ENCODE data around the gene GIPC1. TPM values are rescaled to one million over a fixed set of nuclear protein-coding genes. Genes with fewer than 3 reads are reported as not detected.

Gene GIPC1
- total RNA-seq, 1 experiment from 2014 or later, result 103 TPM

- TF ChIP-seq EGR1 (IDR thresholded peaks at IDR 0.05; ENCODE audit: low read depth), result peak; percentile 97
- TF ChIP-seq POLR2A (IDR thresholded peaks at IDR 0.05; ENCODE audit: borderline replicate concordance, extremely low read depth, insufficient read depth, insufficient read length), result peak; percentile 96
- TF ChIP-seq CEBPB (IDR thresholded peaks at IDR 0.05; ENCODE audit: low read depth), result no peak
- peak; percentile 93 for TF ChIP-seq SP1 (IDR thresholded peaks at IDR 0.05; ENCODE audit: low read depth)
- peak; percentile 63; the same call in 1 of the 2 replicates for TF ChIP-seq MAX (IDR thresholded peaks at IDR 0.05)
- peak; percentile 98 for TF ChIP-seq POLR2AphosphoS5 (IDR thresholded peaks at IDR 0.05; ENCODE audit: low read depth, low read length)
- Histone ChIP-seq H2AFZ (ENCODE audit: low read depth, low read length, poor library complexity, severe bottlenecking) (no peak within 1 kb of the TSS), H3K9me2 (ENCODE audit: insufficient read depth) (no peaks in the 10 kb centered on the region), H3K4me2 (ENCODE audit: low read length) (peak within 1 kb of the TSS; percentile 80), H3K79me2 (ENCODE audit: insufficient read depth, low read length) (peaks cover 47% of the 10 kb centered on the region), H3K36me3 (ENCODE audit: control insufficient read depth in 1 of 2, insufficient read depth in 2 of 2, low read length in 2 of 2) (0 out of 4 replicates have a peak, but pooled peaks cover 0 to 2% of the 10 kb centered on the region in 2 experiments), H3K27me3 (ENCODE audit: insufficient read depth, low read length) (no peaks in the 10 kb centered on the region), H3K4me1 (ENCODE audit: control insufficient read depth in 1 of 2, insufficient read depth in 2 of 2, low read length in 2 of 2) (peaks cover 11 to 43% of the 10 kb centered on the region in 2 experiments), H3K4me3 (replicated peaks in 1 of 2; ENCODE audit: low read depth in 1 of 2, low read length in 2 of 2) (peak within 1 kb of the TSS; percentile 84 to 99), H3K27ac (ENCODE audit: low read depth, low read length) (peak within 1 kb of the TSS; percentile 72), H4K20me1 (ENCODE audit: insufficient read depth) (0 out of 2 replicates have a peak, but pooled peaks cover 5% of the 10 kb centered on the region), H3K9me3 (ENCODE audit: control insufficient read depth in 1 of 2, insufficient read depth in 1 of 2, low read depth in 1 of 2, low read length in 2 of 2) (no peaks in the 10 kb centered on the region), H3K9ac (ENCODE audit: low read length) (peak within 1 kb of the TSS; percentile 80)
- ChIA-PET CTCF (no interaction called here), POLR2A (interaction anchor here (1.0 to 2.2 kb wide), 2 partner anchors 10 to 16 kb away, joined by 3 to 9 read pairs; partner anchors contain the start of gene DNAJB1), RAD21 (ENCODE audit: low non-redundant PET in 1 of 2, low total read pairs in 2 of 2, uncharacterized antibody in 2 of 2, unreplicated experiment in 2 of 2) (no interaction called here)
- DNase-seq (ENCODE audit: low read depth, low spot score), result peak; percentile 100
- intact Hi-C loops (cut with micrococcal nuclease), result no loop called here
- BruUV-seq (replicated peaks), result TSS peak; percentile 76
- ATAC-seq, result peak; percentile 97
These were observed 33.5 kb upstream of the GIPC1 start, which contains the start of gene TECR for GRCh38 chr19:14529254-14530004. TECR (plus strand) TSS chr19:14529594; CDS start chr19:14529697, 103 bp downstream.

- RAD21 ChIA-PET (ENCODE audit: low non-redundant PET in 1 of 2, low total read pairs in 2 of 2, uncharacterized antibody in 2 of 2, unreplicated experiment in 2 of 2), result no interaction called here
- H3K36me3 ChIP-seq (ENCODE audit: control insufficient read depth in 1 of 2, insufficient read depth in 2 of 2, low read length in 2 of 2), result 0 out of 4 replicates have a peak, but pooled peaks cover 0 to 2% of the 10 kb centered on the region in 2 experiments
- peaks cover 11 to 43% of the 10 kb centered on the region in 2 experiments for H3K4me1 ChIP-seq (ENCODE audit: control insufficient read depth in 1 of 2, insufficient read depth in 2 of 2, low read length in 2 of 2)
- no peak overlapping the region for H2AFZ ChIP-seq (ENCODE audit: low read depth, low read length, poor library complexity, severe bottlenecking)
- DNase-seq (ENCODE audit: low read depth, low spot score) (no peak), ATAC-seq (no peak)
- POLR2A ChIA-PET, result interaction anchor here (1.0 to 2.2 kb wide), 2 partner anchors 9 to 15 kb away, joined by 3 to 9 read pairs; partner anchors contain the start of gene DNAJB1
- no TSS peak for BruUV-seq (replicated peaks)
- peak overlapping the region; percentile 60 for H3K9ac ChIP-seq (ENCODE audit: low read length)
- H3K4me3 ChIP-seq (replicated peaks in 1 of 2; ENCODE audit: low read depth in 1 of 2, low read length in 2 of 2), result peak overlapping the region; percentile 48 to 59
- intact Hi-C loops (cut with micrococcal nuclease), result no loop called here
- H3K79me2 ChIP-seq (ENCODE audit: insufficient read depth, low read length), result peaks cover 41% of the 10 kb centered on the region
- TF ChIP-seq ZFX (IDR thresholded peaks at IDR 0.05), result no peak
- peak overlapping the region; percentile 39; the same call in 1 of the 2 replicates for H3K27ac ChIP-seq (ENCODE audit: low read depth, low read length)
- H3K9me2 ChIP-seq (ENCODE audit: insufficient read depth), result no peaks in the 10 kb centered on the region
- H4K20me1 ChIP-seq (ENCODE audit: insufficient read depth), result 0 out of 2 replicates have a peak, but pooled peaks cover 5% of the 10 kb centered on the region
- CTCF ChIA-PET, result no interaction called here
- H3K27me3 ChIP-seq (ENCODE audit: insufficient read depth, low read length), result no peaks in the 10 kb centered on the region
- no peaks in the 10 kb centered on the region for H3K9me3 ChIP-seq (ENCODE audit: control insufficient read depth in 1 of 2, insufficient read depth in 1 of 2, low read depth in 1 of 2, low read length in 2 of 2)
- peak overlapping the region; percentile 80 for H3K4me2 ChIP-seq (ENCODE audit: low read length)
These were observed 32.7 kb upstream of the GIPC1 start for GRCh38 chr19:14528419-14529253.

All from HCT116 (cell line).